IMR-90 (cell line): Measurements from ENCODE around the gene SORBS1.

Source experiments
- CEBPB ChIP-seq: IDR thresholded peaks from 2 replicates; pipeline ENCODE4 v1.6.1; 2012; ENCODE audit warnings: low read depth, low read length, improper control_type of control experiment
- CTCF ChIP-seq: conservative IDR thresholded peaks from 2 replicates; pipeline ENCODE4 v1.5.1; 2012; ENCODE audit warnings: mild to moderate bottlenecking, low read depth, low read length, improper control_type of control experiment
- ELK1 ChIP-seq: fragments of 150-350 bp; IDR thresholded peaks from 2 replicates; pipeline ENCODE4 v1.6.1; 2016; ENCODE audit warnings: low read depth, mild to moderate bottlenecking, low read length, moderate library complexity, borderline replicate concordance
- FOS ChIP-seq: fragments of 150-350 bp; IDR thresholded peaks from 2 replicates; pipeline ENCODE4 v1.6.1; 2016; ENCODE audit warnings: low read depth, low read length
- MAFK ChIP-seq: IDR thresholded peaks from 2 replicates; pipeline ENCODE4 v1.6.1; 2012; ENCODE audit warnings: low read depth, low read length, improper control_type of control experiment
- NFE2L2 ChIP-seq: fragments of 150-350 bp; IDR thresholded peaks from 2 replicates; pipeline ENCODE4 v1.6.1; 2016; ENCODE audit warnings: low read depth, mild to moderate bottlenecking, low read length
- POLR2A ChIP-seq: IDR thresholded peaks from 2 replicates; pipeline ENCODE4 v1.6.1; 2012; ENCODE audit warnings: mild to moderate bottlenecking, low read depth, low read length
- RCOR1 ChIP-seq: IDR thresholded peaks from 2 replicates; pipeline ENCODE4 v1.6.1; 2012; ENCODE audit warnings: mild to moderate bottlenecking, low read length, improper control_type of control experiment; ENCODE audit not compliant: insufficient replicate concordance
- RFX5 ChIP-seq: IDR thresholded peaks from 2 replicates; pipeline ENCODE4 v1.8.0; 2012; ENCODE audit warnings: low read depth, mild to moderate bottlenecking, low read length, moderate library complexity
- SMC3 ChIP-seq: fragments of 150-350 bp; IDR thresholded peaks from 2 replicates; pipeline ENCODE4 v1.6.1; 2016; ENCODE audit warnings: low read depth, mild to moderate bottlenecking, antibody characterized with exemption, low read length, moderate library complexity
- USF2 ChIP-seq: fragments of 150-350 bp; IDR thresholded peaks from 2 replicates; pipeline ENCODE4 v1.6.1; 2017; ENCODE audit warnings: mild to moderate bottlenecking, antibody characterized with exemption, low read length, low read depth

GRCh38 chr10:95536017-95536416 is 25.2 kb downstream of the SORBS1 start:
- TF ChIP-seq POLR2A (no peak), CTCF (no peak), CEBPB (no peak), FOS (no peak), USF2 (no peak), RCOR1 (no peak), RFX5 (no peak), MAFK (no peak), ELK1 (no peak), NFE2L2 (no peak), SMC3 (no peak)
